ENCODE results near the gene SMIM44. TPM values are rescaled to one million over a fixed set of nuclear protein-coding genes. Genes with fewer than 3 reads are reported as not detected.
A peak's percentile ranks its signal among the peaks of the same experiment; 100 is the strongest.
"Not testable (repeated sequence)": the region's sequence is repeated elsewhere in the genome, so short reads cannot be mapped to it uniquely, and the experiment has no call there.

The SMIM44 gene
- total RNA-seq, 4 donors from 2014 or later, result not detected

GRCh38 chr19:3512562-3513228 is 29.5 kb upstream of the SMIM44 start:
- H3K36me3 ChIP-seq, result peaks cover 28% of the 10 kb centered on the region
- WGBS, result 90% methylated on average over 8 of the region's 17 CpGs
- no peak for TF ChIP-seq CTCF (IDR thresholded peaks at IDR 0.05)
- TF ChIP-seq EP300 (IDR thresholded peaks at IDR 0.05), result no peak
- TF ChIP-seq POLR2AphosphoS5 (IDR thresholded peaks at IDR 0.05), result no peak
- DNase-seq (ENCODE audit: low spot score in 2 of 2), result peak in 1 of 2 donors; percentile 54
- no peaks in the 10 kb centered on the region for H3K27me3 ChIP-seq
- no peak overlapping the region for H3K27ac ChIP-seq
- H3K9me3 ChIP-seq, result no peaks in the 10 kb centered on the region
- peaks cover 22% of the 10 kb centered on the region for H3K4me1 ChIP-seq
- H3K4me3 ChIP-seq, result no peak overlapping the region

GRCh38 chr19:3511506-3512251 is 28.4 kb upstream of the SMIM44 start:
- Histone ChIP-seq H3K36me3 (peaks cover 28% of the 10 kb centered on the region), H3K27ac (no peak overlapping the region), H3K4me1 (peaks cover 32% of the 10 kb centered on the region), H3K4me3 (no peak overlapping the region), H3K27me3 (no peaks in the 10 kb centered on the region), H3K9me3 (no peaks in the 10 kb centered on the region)
- WGBS, result 69% methylated on average over 21 of the region's 26 CpGs
- no peak for TF ChIP-seq CTCF (IDR thresholded peaks at IDR 0.05)
- peak in 1 of 2 donors; percentile 58 for DNase-seq (ENCODE audit: low spot score in 2 of 2)

- DNase-seq (ENCODE audit: low spot score in 2 of 2), result peak in 1 of 2 donors; percentile 57
- WGBS, result 60% methylated on average over 2 of the region's 22 CpGs
Observed at GRCh38 chr19:3510727-3511126, 27.5 kb upstream of the SMIM44 start.

GRCh38 chr19:3509566-3509989 is 26.3 kb upstream of the SMIM44 start:
- TF ChIP-seq EP300 (IDR thresholded peaks at IDR 0.05) (no peak), POLR2A (IDR thresholded peaks at IDR 0.05) (no peak), CTCF (IDR thresholded peaks at IDR 0.05) (no peak), POLR2AphosphoS5 (IDR thresholded peaks at IDR 0.05) (no peak)
- no peak for DNase-seq (ENCODE audit: low spot score in 2 of 2)
- no peak overlapping the region for H3K27ac ChIP-seq
- no peak overlapping the region for H3K4me3 ChIP-seq
- H3K4me1 ChIP-seq, result peaks cover 39% of the 10 kb centered on the region
- WGBS, result 87% methylated on average over 15 of the region's 15 CpGs
- peaks cover 28% of the 10 kb centered on the region for H3K36me3 ChIP-seq
- no peaks in the 10 kb centered on the region for H3K9me3 ChIP-seq
- no peaks in the 10 kb centered on the region for H3K27me3 ChIP-seq

More at GRCh38 chr19:3510727-3511126, 27.5 kb upstream of the SMIM44 start:
- no peaks in the 10 kb centered on the region for H3K9me3 ChIP-seq
- H3K27me3 ChIP-seq, result no peaks in the 10 kb centered on the region
- H3K27ac ChIP-seq, result no peak overlapping the region
- no peak for TF ChIP-seq POLR2AphosphoS5 (IDR thresholded peaks at IDR 0.05)
- no peak for TF ChIP-seq POLR2A (IDR thresholded peaks at IDR 0.05)
- TF ChIP-seq EP300 (IDR thresholded peaks at IDR 0.05), result no peak
- TF ChIP-seq CTCF (IDR thresholded peaks at IDR 0.05), result no peak
- peaks cover 33% of the 10 kb centered on the region for H3K4me1 ChIP-seq
- H3K36me3 ChIP-seq, result peaks cover 28% of the 10 kb centered on the region
- H3K4me3 ChIP-seq, result no peak overlapping the region

- WGBS, result 85% methylated on average over 19 of the region's 23 CpGs
- Histone ChIP-seq H3K4me1 (peaks cover 39% of the 10 kb centered on the region), H3K36me3 (peaks cover 28% of the 10 kb centered on the region), H3K27ac (no peak overlapping the region), H3K27me3 (no peaks in the 10 kb centered on the region), H3K9me3 (no peaks in the 10 kb centered on the region), H3K4me3 (no peak overlapping the region)
- DNase-seq (ENCODE audit: low spot score in 2 of 2), result no peak
- TF ChIP-seq POLR2A (IDR thresholded peaks at IDR 0.05) (no peak), CTCF (IDR thresholded peaks at IDR 0.05) (no peak), EP300 (IDR thresholded peaks at IDR 0.05) (no peak), POLR2AphosphoS5 (IDR thresholded peaks at IDR 0.05) (no peak)
Observed at GRCh38 chr19:3508771-3509535, 25.7 kb upstream of the SMIM44 start.

GRCh38 chr19:3508121-3508661 is 24.9 kb upstream of the SMIM44 start:
- not testable (repeated sequence) for H3K27ac ChIP-seq; DNase-seq (ENCODE audit: low spot score in 2 of 2); H3K9me3 ChIP-seq; H3K27me3 ChIP-seq
- peaks cover 28% of the 10 kb centered on the region for H3K36me3 ChIP-seq
- WGBS, result 93% methylated on average over 18 of the region's 18 CpGs
- H3K4me1 ChIP-seq, result peaks cover 39% of the 10 kb centered on the region
- H3K4me3 ChIP-seq, result peak overlapping the region; percentile 98
